ENCODE measurements around the gene NOTCH1.

The NOTCH1 gene

GRCh38 chr9:136470792-136471469, 74.9 kb downstream of the NOTCH1 start:
- peaks cover 2% of the 10 kb centered on the region; the same call in 1 of the 2 replicates for H4K20me1 ChIP-seq (ENCODE audit: insufficient read depth, low read length)
- peaks cover 69% of the 10 kb centered on the region for H3K79me2 ChIP-seq (ENCODE audit: low read length)

GRCh38 chr9:136470356-136470755, 75.5 kb downstream of the NOTCH1 start:
- Histone ChIP-seq H4K20me1 (ENCODE audit: insufficient read depth, low read length) (peaks cover 2% of the 10 kb centered on the region; the same call in 1 of the 2 replicates), H3K79me2 (ENCODE audit: low read length) (peaks cover 63% of the 10 kb centered on the region), H2AFZ (ENCODE audit: low read length) (no peak overlapping the region), H3K4me1 (ENCODE audit: low read length) (no peaks in the 10 kb centered on the region), H3F3A (ENCODE audit: insufficient read depth, low read length) (no peaks in the 10 kb centered on the region), H3K27me3 (replicated peaks; ENCODE audit: insufficient read depth, low read length) (no peaks in the 10 kb centered on the region), H3K4me3 (ENCODE audit: low read length) (no peak overlapping the region), H3K4me2 (ENCODE audit: low read depth, low read length) (no peak overlapping the region), H3K9ac (ENCODE audit: low read length) (no peak overlapping the region), H3K9me3 (replicated peaks; ENCODE audit: insufficient read depth, low read length) (no peaks in the 10 kb centered on the region), H3K27ac (ENCODE audit: low read length) (no peak overlapping the region), H3K36me3 (replicated peaks; ENCODE audit: insufficient read depth, low read length) (no peaks in the 10 kb centered on the region; the same call in none of the 2 replicates), H3K9me2 (replicated peaks; ENCODE audit: insufficient read depth, low read length) (no peaks in the 10 kb centered on the region)
- no peak for DNase-seq
- TF ChIP-seq CTCF (IDR thresholded peaks at IDR 0.05; ENCODE audit: low read length) = no peak

More at GRCh38 chr9:136470792-136471469, 74.9 kb downstream of the NOTCH1 start:
- Histone ChIP-seq H3K27me3 (replicated peaks; ENCODE audit: insufficient read depth, low read length) (no peaks in the 10 kb centered on the region), H3K9me2 (replicated peaks; ENCODE audit: insufficient read depth, low read length) (no peaks in the 10 kb centered on the region), H3K9ac (ENCODE audit: low read length) (no peak overlapping the region), H3K4me2 (ENCODE audit: low read depth, low read length) (no peak overlapping the region), H3K4me1 (ENCODE audit: low read length) (no peaks in the 10 kb centered on the region), H3F3A (ENCODE audit: insufficient read depth, low read length) (no peaks in the 10 kb centered on the region), H3K9me3 (replicated peaks; ENCODE audit: insufficient read depth, low read length) (no peaks in the 10 kb centered on the region), H3K36me3 (replicated peaks; ENCODE audit: insufficient read depth, low read length) (no peaks in the 10 kb centered on the region; the same call in none of the 2 replicates), H3K27ac (ENCODE audit: low read length) (no peak overlapping the region), H2AFZ (ENCODE audit: low read length) (no peak overlapping the region), H3K4me3 (ENCODE audit: low read length) (no peak overlapping the region)
- DNase-seq = no peak
- TF ChIP-seq CTCF (IDR thresholded peaks at IDR 0.05; ENCODE audit: low read length) (no peak), EZH2phosphoT487 (IDR thresholded peaks at IDR 0.05; ENCODE audit: low read length) (no peak), EZH2 (optimal IDR thresholded peaks at IDR 0.05; ENCODE audit: low read depth, low read length) (no peak)

- H2AFZ ChIP-seq (ENCODE audit: low read length) = no peak overlapping the region
- H3K27me3 ChIP-seq (replicated peaks; ENCODE audit: insufficient read depth, low read length) = no peaks in the 10 kb centered on the region
- TF ChIP-seq EZH2 (optimal IDR thresholded peaks at IDR 0.05; ENCODE audit: low read depth, low read length) (no peak), EZH2phosphoT487 (IDR thresholded peaks at IDR 0.05; ENCODE audit: low read length) (no peak), CTCF (IDR thresholded peaks at IDR 0.05; ENCODE audit: low read length) (no peak)
- no peaks in the 10 kb centered on the region for H3K9me3 ChIP-seq (replicated peaks; ENCODE audit: insufficient read depth, low read length)
- peaks cover 40% of the 10 kb centered on the region for H3K79me2 ChIP-seq (ENCODE audit: low read length)
- no peaks in the 10 kb centered on the region; the same call in none of the 2 replicates for H3K36me3 ChIP-seq (replicated peaks; ENCODE audit: insufficient read depth, low read length)
- no peak overlapping the region for H3K4me2 ChIP-seq (ENCODE audit: low read depth, low read length)
- H3K9ac ChIP-seq (ENCODE audit: low read length) = no peak overlapping the region
- no peak for DNase-seq
- H4K20me1 ChIP-seq (ENCODE audit: insufficient read depth, low read length) = peaks cover 2% of the 10 kb centered on the region; the same call in 1 of the 2 replicates
- H3F3A ChIP-seq (ENCODE audit: insufficient read depth, low read length) = no peaks in the 10 kb centered on the region
- no peak overlapping the region for H3K27ac ChIP-seq (ENCODE audit: low read length)
- H3K4me3 ChIP-seq (ENCODE audit: low read length) = no peak overlapping the region
- no peaks in the 10 kb centered on the region for H3K9me2 ChIP-seq (replicated peaks; ENCODE audit: insufficient read depth, low read length)
- no peaks in the 10 kb centered on the region for H3K4me1 ChIP-seq (ENCODE audit: low read length)
Measured at GRCh38 chr9:136467766-136468165, 78.1 kb downstream of the NOTCH1 start.
